GM12878 (cell line): ENCODE results near the gene SELENOV. TPM values are rescaled to one million over a fixed set of nuclear protein-coding genes. Genes with fewer than 3 reads are reported as not detected.
A peak's percentile ranks its signal among the peaks of the same experiment; 100 is the strongest.

ENCODE experiments used
- ATAC-seq: fragments of 200-7000 bp; cut with Tn5 transposase; 3 replicates; pipeline ENCODE4 v1.9.1; 2020; ENCODE audit warnings: mild to moderate bottlenecking, moderate library complexity
- BruUV-seq: library from RNA; stranded (reverse); fragments of 400-500 nt; replicated peaks from 2 replicates; lab custom pipeline; 2021; lab: Mats Ljungman, UMichigan
- CTCF ChIA-PET: fragments of 300-600 bp; sonication (Branson Sonifier 250); formaldehyde crosslinking; extraction: SDS; loops from one replicate; lab custom pipeline; 2021; ENCODE audit warnings: inconsistent platforms; lab: Yijun Ruan, JAX
- POLR2A ChIA-PET: fragments of 350-600 bp; formaldehyde crosslinking; extraction: SDS; loops from one replicate; lab custom pipeline; 2021; ENCODE audit warnings: inconsistent platforms; lab: Charles Lee
- RAD21 ChIA-PET: fragments of 300-600 bp; sonication (Branson Sonifier 250); formaldehyde crosslinking; loops from one replicate; lab custom pipeline; 2023; ENCODE audit warnings: antibody characterized with exemption; ENCODE audit not compliant: unreplicated experiment; lab: Charles Lee
- SMC1A ChIA-PET: fragments of 300-600 bp; sonication (Branson Sonifier 250); formaldehyde crosslinking; loops from one replicate; lab custom pipeline; 2023; ENCODE audit not compliant: unreplicated experiment, uncharacterized antibody; lab: Charles Lee
- DNase-seq: peaks from one replicate; pipeline ENCODE4 v3.0.0-alpha.2; 2011; ENCODE audit warnings: low read depth, low spot score
- FAIRE-seq: peaks from 3 replicates; lab custom pipeline; 2011; peaks lifted over from hg19 to GRCh38; lab: Jason Lieb, UNC
- H2AFZ ChIP-seq: 2 replicates; pipeline ENCODE4 v1.6.0; 2011; ENCODE audit warnings: low read depth, low read length, control low read depth; ENCODE audit not compliant: control insufficient read depth
- H3K27ac ChIP-seq: 2 replicates; pipeline ENCODE4 v1.5.1; 2011; ENCODE audit warnings: control low read depth; ENCODE audit not compliant: control insufficient read depth, insufficient read depth
- H3K27me3 ChIP-seq, 2 experiments: replicated peaks in 1 of 2; 2 replicates each; pipeline versions ENCODE4 v1.6.0 to v1.6.1; 2011; ENCODE audit warnings: low read length in 1 of 2; ENCODE audit not compliant: control insufficient read depth in 2 of 2, insufficient read depth in 2 of 2
- H3K36me3 ChIP-seq, 2 experiments: 2 replicates each; pipeline ENCODE4 v1.5.1; 2011; ENCODE audit warnings: low read length in 1 of 2; ENCODE audit not compliant: control insufficient read depth in 2 of 2, insufficient read depth in 2 of 2
- H3K4me1 ChIP-seq: 2 replicates; pipeline ENCODE4 v1.6.1; 2011; ENCODE audit warnings: mild to moderate bottlenecking, low read length, moderate library complexity, mixed read lengths; ENCODE audit not compliant: control insufficient read depth, insufficient read depth
- H3K4me2 ChIP-seq: 2 replicates; pipeline ENCODE4 v1.6.0; 2011; ENCODE audit warnings: control low read depth; ENCODE audit not compliant: control insufficient read depth, insufficient read depth
- H3K4me3 ChIP-seq: fragments of 200-600 bp; sonication (generic); 2 replicates; pipeline ENCODE4 v1.5.1; 2016
- H3K79me2 ChIP-seq: 2 replicates; pipeline ENCODE4 v1.6.0; 2011; ENCODE audit warnings: low read length; ENCODE audit not compliant: control insufficient read depth, insufficient read depth
- H3K9ac ChIP-seq: 2 replicates; pipeline ENCODE4 v1.8.0; 2011; ENCODE audit warnings: low read length, control low read depth, mixed read lengths; ENCODE audit not compliant: control insufficient read depth, insufficient read depth
- H3K9me3 ChIP-seq: replicated peaks from 3 replicates; pipeline ENCODE4 v1.5.1; 2011; ENCODE audit warnings: mild to moderate bottlenecking, low read length; ENCODE audit not compliant: control insufficient read depth, insufficient read depth
- H4K20me1 ChIP-seq: 2 replicates; pipeline ENCODE4 v1.6.0; 2011; ENCODE audit not compliant: control insufficient read depth, insufficient read depth
- ATF2 ChIP-seq: IDR thresholded peaks from 2 replicates; pipeline ENCODE4 v1.6.1; 2012; ENCODE audit warnings: low read length, inconsistent platforms
- BHLHE40 ChIP-seq, 2 experiments: fragments of 450-650 bp in 1 of 2; IDR thresholded peaks; 2 replicates each; pipeline ENCODE4 v1.6.1; 2011 to 2017; ENCODE audit warnings: low read depth in 2 of 2, borderline replicate concordance in 1 of 2, improper control_type of control experiment in 1 of 2, low read length in 1 of 2, mild to moderate bottlenecking in 1 of 2
- CBFB ChIP-seq: IDR thresholded peaks from 2 replicates; pipeline ENCODE4 v1.6.1; 2016; ENCODE audit warnings: antibody characterized with exemption, low read depth
- CEBPB ChIP-seq, 2 experiments: fragments of 150-350 bp in 1 of 2; IDR thresholded peaks; 2 replicates each; pipeline ENCODE4 v1.6.1; 2012 to 2014; ENCODE audit warnings: low read depth in 2 of 2, low read length in 2 of 2, borderline replicate concordance in 1 of 2, inconsistent platforms in 1 of 2
- CREB1 ChIP-seq: IDR thresholded peaks from 2 replicates; pipeline ENCODE4 v1.6.1; 2012; ENCODE audit warnings: low read depth, mild to moderate bottlenecking, inconsistent platforms
- CREM ChIP-seq: IDR thresholded peaks from 2 replicates; pipeline ENCODE4 v1.6.1; 2014; ENCODE audit warnings: antibody characterized with exemption, low read depth
- EP300 ChIP-seq, 2 experiments: fragments of 150-350 bp in 1 of 2; IDR thresholded peaks; 2 replicates each; pipeline ENCODE4 v1.6.1; 2011 to 2012; ENCODE audit warnings: low read depth in 2 of 2, low read length in 2 of 2, borderline replicate concordance in 1 of 2, improper control_type of control experiment in 1 of 2, inconsistent platforms in 1 of 2; ENCODE audit not compliant: control insufficient read depth in 1 of 2
- FOXM1 ChIP-seq: IDR thresholded peaks from 2 replicates; pipeline ENCODE4 v1.6.1; 2012; ENCODE audit warnings: low read depth, mild to moderate bottlenecking, inconsistent platforms, low read length, moderate library complexity
- MEF2A ChIP-seq: IDR thresholded peaks from 2 replicates; pipeline ENCODE4 v1.6.1; 2011; ENCODE audit warnings: low read depth, mild to moderate bottlenecking, low read length, moderate library complexity; ENCODE audit not compliant: insufficient read depth
- NFXL1 ChIP-seq: fragments of 450-650 bp; IDR thresholded peaks from 2 replicates; pipeline ENCODE4 v1.6.1; 2017; ENCODE audit warnings: antibody characterized with exemption, mild to moderate bottlenecking, borderline replicate concordance
- PKNOX1 ChIP-seq: fragments of 450-650 bp; IDR thresholded peaks from 2 replicates; pipeline ENCODE4 v1.6.1; 2016; ENCODE audit warnings: mild to moderate bottlenecking
- POLR2AphosphoS2 ChIP-seq: IDR thresholded peaks from 2 replicates; pipeline ENCODE4 v1.6.1; 2011; ENCODE audit warnings: low read depth, mild to moderate bottlenecking, low read length, improper control_type of control experiment, moderate library complexity
- TAF1 ChIP-seq: IDR thresholded peaks from 2 replicates; pipeline ENCODE4 v1.6.1; 2011; ENCODE audit warnings: mild to moderate bottlenecking, low read depth, low read length, borderline replicate concordance
- TCF3 ChIP-seq: IDR thresholded peaks from 2 replicates; pipeline ENCODE4 v1.6.1; 2012; ENCODE audit warnings: low read depth, mild to moderate bottlenecking, low read length, borderline replicate concordance; ENCODE audit not compliant: insufficient read depth
- ZBTB11 ChIP-seq: fragments of 450-650 bp; formaldehyde crosslinking; IDR thresholded peaks from 2 replicates; pipeline ENCODE4 v1.5.0; 2022; ENCODE audit warnings: mild to moderate bottlenecking, missing genetic modification characterization
- WGBS: methylation state at CpG from one replicate; pipeline ENCODE4 v1.1.6; 2016; ENCODE audit warnings: low lambda C conversion rate; ENCODE audit not compliant: insufficient replicate concordance, insufficient coverage; ENCODE audit errors: missing lambda C conversion rate; 5-methylcytosine and 5-hydroxymethylcytosine counted together
- in situ Hi-C: fragments of 300-500 bp; cut with MboI; formaldehyde crosslinking; loops from 9 replicates; pipeline ENCODE4 v1.14.3; 2018; ENCODE audit warnings: mixed read lengths
- intact Hi-C: fragments of 100-400 bp; cut with micrococcal nuclease; formaldehyde crosslinking; loops from one replicate; pipeline ENCODE4 v1.14.2; 2022; ENCODE audit not compliant: unreplicated experiment
- polyA plus RNA-seq, 11 experiments: library from polyadenylated mRNA; depleted of rRNA in 4 of 11; unstranded in 6 of 11; stranded (reverse) in 5 of 11; fragments of >200 nt; fragmentation: Nextera tagmentation in 4 of 11; fragmentation: Illumina TruSeq in 1 of 11; extraction: Ambion mirVana in 4 of 11; extraction: Trizol in 1 of 11; gene quantifications; 1 replicate in 1 of 11; 2 replicates in 10 of 11; pipeline versions ENCODE4 v1.2.1 to v1.2.3, GENCODE V29; 2011 to 2016; ENCODE audit warnings: inconsistent platforms in 2 of 11, missing spikeins in 2 of 11, low read depth in 1 of 11
- total RNA-seq, 4 experiments: library from RNA; depleted of rRNA in 3 of 4; stranded (reverse); fragments of >200 nt in 3 of 4; fragmentation: Illumina TruSeq in 1 of 4; extraction: Trizol in 1 of 4; gene quantifications; 2 replicates each; pipeline versions ENCODE4 v1.2.1 to v1.2.3, GENCODE V29; 2013 to 2021

Gene SELENOV
- total and polyA plus RNA-seq, 10 of the 15 experiments (the other 5 are each of a cell fraction or from before 2014, with no cell fraction given): not detected

GRCh38 chr19:39557811-39558623 lies 43.1 kb downstream of the SELENOV start:
- CTCF ChIA-PET: interaction anchor here (0.9 to 1.3 kb wide), 3 partner anchors 19 to 115 kb away, joined by 3 read pairs; no protein-coding TSS in a partner anchor
- peaks cover 30% of the 10 kb centered on the region for H3K4me1 ChIP-seq
- H3K36me3 ChIP-seq: no peaks in the 10 kb centered on the region
- POLR2A ChIA-PET: interaction anchor here (1.0 kb wide), 1 partner anchor 143 kb away, joined by 4 read pairs; no protein-coding TSS in a partner anchor
- peak overlapping the region; percentile 80 for H2AFZ ChIP-seq
- peak; percentile 91 for ATAC-seq
- intact Hi-C loops (no loop called here), in situ Hi-C loops (no loop called here)
- no peaks in the 10 kb centered on the region for H4K20me1 ChIP-seq
- peak overlapping the region; percentile 90 for H3K4me2 ChIP-seq
- no peaks in the 10 kb centered on the region for H3K27me3 ChIP-seq
- SMC1A ChIA-PET: interaction anchor here (0.6 to 4.0 kb wide), 6 partner anchors 114 to 1618 kb away, joined by 3 to 20 read pairs (median 4); no protein-coding TSS in a partner anchor
- peak; percentile 41 for DNase-seq
- peak; percentile 79 for FAIRE-seq
- H3K79me2 ChIP-seq: no peaks in the 10 kb centered on the region
- H3K9ac ChIP-seq: peak overlapping the region; percentile 32; the same call in 1 of the 2 replicates
- BruUV-seq: no TSS peak
- 14% methylated on average over 5 of the region's 5 CpGs for WGBS
- peak overlapping the region; percentile 88 for H3K27ac ChIP-seq
- RAD21 ChIA-PET: interaction anchor here (1.0 kb wide), 1 partner anchor 287 kb away, joined by 3 read pairs; no protein-coding TSS in a partner anchor
- no peaks in the 10 kb centered on the region; the same call in 2 of the 3 replicates for H3K9me3 ChIP-seq
- peak overlapping the region; percentile 52 for H3K4me3 ChIP-seq
- TF ChIP-seq NFXL1 (no peak), ZBTB11 (CRISPR knock-in tag) (no peak), CREB1 (peak; percentile 60), CEBPB (IDR thresholded peaks at IDR 0.05; ENCODE audit: borderline replicate concordance in 1 of 2, low read depth in 2 of 2, low read length in 2 of 2) (no peak), CBFB (0 out of 2 replicates have a peak, but pooled peaks have one; percentile 32), TAF1 (0 out of 2 replicates have a peak, but pooled peaks have one; percentile 10), PKNOX1 (peak; percentile 76), POLR2AphosphoS2 (no peak), MEF2A (0 out of 2 replicates have a peak, but pooled peaks have one; percentile 7), BHLHE40 (IDR thresholded peaks at IDR 0.05; ENCODE audit: borderline replicate concordance in 1 of 2, low read depth in 2 of 2, low read length in 1 of 2) (peak in 1 of 2 experiments; percentile 6; a peak in 1 of 4 replicates), TCF3 (0 out of 2 replicates have a peak, but pooled peaks have one; percentile 23), EP300 (IDR thresholded peaks at IDR 0.05; ENCODE audit: borderline replicate concordance in 1 of 2, control insufficient read depth in 1 of 2, low read depth in 2 of 2, low read length in 2 of 2) (no peak), CREM (peak; percentile 55; the same call in 1 of the 2 replicates), ATF2 (peak; percentile 69; the same call in 1 of the 2 replicates), FOXM1 (no peak)
